Left lung (tissue), 10 donors: Measurements from ENCODE around the gene LGI4. TPM values are rescaled to one million over a fixed set of nuclear protein-coding genes. Genes with fewer than 3 reads are reported as not detected.
A peak's percentile ranks its signal among the peaks of the same experiment; 100 is the strongest.

Experiments
- ATAC-seq: fragments of 200-7000 bp; cut with Tn5 transposase; one replicate; pipeline ENCODE4 v1.9.1; 2020; ENCODE audit warnings: moderate library complexity
- DNase-seq, 4 donors: peaks; one replicate each; pipeline ENCODE4 v3.0.0-alpha.2; 2013 to 2020
- H3K27ac ChIP-seq, 2 donors: fragments of 200-600 bp; sonication (generic) in 1 of 2; one replicate each; pipeline versions ENCODE4 v1.5.0 to v1.8.0; 2020 to 2021
- H3K27me3 ChIP-seq, 2 donors: fragments of 200-600 bp; sonication (generic) in 1 of 2; one replicate each; pipeline versions ENCODE4 v1.5.0 to v1.8.0; 2020 to 2021
- H3K36me3 ChIP-seq, 2 donors: fragments of 200-600 bp; sonication (generic) in 1 of 2; one replicate each; pipeline versions ENCODE4 v1.5.0 to v1.8.0; 2020 to 2021
- H3K4me1 ChIP-seq, 2 donors: fragments of 200-600 bp; one replicate each; pipeline ENCODE4 v1.8.0; 2021
- H3K4me3 ChIP-seq, 2 donors: fragments of 200-600 bp; sonication (generic) in 1 of 2; one replicate each; pipeline versions ENCODE4 v1.5.0 to v1.8.0; 2020 to 2021; ENCODE audit warnings: mild to moderate bottlenecking in 1 of 2
- H3K9me3 ChIP-seq, 2 donors: fragments of 200-600 bp; sonication (generic) in 1 of 2; one replicate each; pipeline versions ENCODE4 v1.5.0 to v1.8.0; 2020 to 2021
- intact Hi-C, 2 donors: fragments of 100-400 bp; cut with DNase I; formaldehyde crosslinking; loops; one replicate each; pipeline versions ENCODE4 v1.11.2 to v1.14.2; 2022
- polyA plus RNA-seq, 6 donors: library from polyadenylated mRNA; unstranded; fragments of 120-200 nt; gene quantifications; one replicate each; pipeline ENCODE4 v1.2.1, GENCODE V29; 2013; ENCODE audit not compliant: insufficient read length in 6 of 6
- total RNA-seq, 2 donors: library from RNA; stranded (reverse); fragmentation: NEBNext Ultra II Directional; extraction: Animal tissue kit (Norgen Biotek cat#: 25700); gene quantifications; one replicate each; pipeline ENCODE4 v1.2.1, GENCODE V29; 2021
- TF ChIP-seq, protein P1 (sequence below), 2 donors: fragments of 200-600 bp; sonication (generic) in 1 of 2; IDR thresholded peaks; one replicate each; pipeline versions ENCODE4 v1.5.0 to v1.8.0; 2021; ENCODE audit warnings: antibody characterized with exemption in 2 of 2
- donor health status: DM: no; HTN: yes; CAD: no.
- donor health status: DM: no; HTN: no; CAD: no.

LGI4 gene
- total and polyA plus RNA-seq, 8 donors = 1.8 to 3.4 (median 2.7) TPM

DNA sequence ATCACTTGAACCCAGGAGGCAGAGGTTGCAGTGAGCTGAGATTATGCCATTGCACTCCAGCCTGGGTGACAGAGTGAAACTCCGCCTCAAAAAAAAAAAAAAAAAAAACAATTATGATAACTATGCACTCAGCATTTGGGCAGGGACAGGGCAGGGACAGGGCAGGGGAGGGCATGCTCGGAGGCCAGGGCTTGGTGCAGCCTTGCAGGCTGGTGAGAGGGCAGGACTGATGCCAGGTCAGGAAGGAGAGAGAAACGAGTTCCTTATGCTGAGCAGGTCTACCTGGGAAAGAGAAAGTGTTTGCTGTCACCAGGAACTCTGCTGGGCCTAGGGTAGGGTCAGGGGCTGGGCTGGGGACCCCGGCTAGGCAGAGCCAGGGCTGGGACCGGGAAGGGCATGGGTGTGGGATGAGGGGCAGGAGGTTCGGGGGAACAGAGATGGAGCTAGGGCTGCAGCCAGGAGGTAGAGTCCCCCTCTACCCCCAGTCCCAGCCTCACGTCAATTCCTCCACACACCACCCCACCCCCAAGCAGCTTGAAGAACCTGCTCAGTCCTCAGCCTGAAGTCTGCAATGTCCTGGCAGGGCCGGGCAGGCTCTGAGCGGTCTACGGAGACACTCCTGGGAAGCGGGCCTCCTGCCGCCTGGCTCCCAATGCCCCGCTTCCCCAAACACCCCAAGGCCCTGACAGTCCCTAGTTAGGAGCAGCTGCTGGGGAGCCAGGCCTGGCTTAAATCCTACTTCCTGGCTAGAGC, 16.4 kb downstream of the LGI4 start:
- H3K4me3 ChIP-seq = peak overlapping the region in 1 of 2 donors; percentile 31
- no peaks in the 10 kb centered on the region for H3K27me3 ChIP-seq
- DNase-seq (peak in 1 of 4 donors; percentile 83), ATAC-seq (peak; percentile 78)
- no peaks in the 10 kb centered on the region for H3K36me3 ChIP-seq
- H3K27ac ChIP-seq = peak overlapping the region; percentile 61 to 80
- TF ChIP-seq, protein P1, sequence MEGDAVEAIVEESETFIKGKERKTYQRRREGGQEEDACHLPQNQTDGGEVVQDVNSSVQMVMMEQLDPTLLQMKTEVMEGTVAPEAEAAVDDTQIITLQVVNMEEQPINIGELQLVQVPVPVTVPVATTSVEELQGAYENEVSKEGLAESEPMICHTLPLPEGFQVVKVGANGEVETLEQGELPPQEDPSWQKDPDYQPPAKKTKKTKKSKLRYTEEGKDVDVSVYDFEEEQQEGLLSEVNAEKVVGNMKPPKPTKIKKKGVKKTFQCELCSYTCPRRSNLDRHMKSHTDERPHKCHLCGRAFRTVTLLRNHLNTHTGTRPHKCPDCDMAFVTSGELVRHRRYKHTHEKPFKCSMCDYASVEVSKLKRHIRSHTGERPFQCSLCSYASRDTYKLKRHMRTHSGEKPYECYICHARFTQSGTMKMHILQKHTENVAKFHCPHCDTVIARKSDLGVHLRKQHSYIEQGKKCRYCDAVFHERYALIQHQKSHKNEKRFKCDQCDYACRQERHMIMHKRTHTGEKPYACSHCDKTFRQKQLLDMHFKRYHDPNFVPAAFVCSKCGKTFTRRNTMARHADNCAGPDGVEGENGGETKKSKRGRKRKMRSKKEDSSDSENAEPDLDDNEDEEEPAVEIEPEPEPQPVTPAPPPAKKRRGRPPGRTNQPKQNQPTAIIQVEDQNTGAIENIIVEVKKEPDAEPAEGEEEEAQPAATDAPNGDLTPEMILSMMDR (IDR thresholded peaks at IDR 0.05) = no peak
- intact Hi-C loops = no loop called here
- H3K4me1 ChIP-seq = peaks cover 2 to 28% of the 10 kb centered on the region in 2 donors
- no peaks in the 10 kb centered on the region for H3K9me3 ChIP-seq

DNA sequence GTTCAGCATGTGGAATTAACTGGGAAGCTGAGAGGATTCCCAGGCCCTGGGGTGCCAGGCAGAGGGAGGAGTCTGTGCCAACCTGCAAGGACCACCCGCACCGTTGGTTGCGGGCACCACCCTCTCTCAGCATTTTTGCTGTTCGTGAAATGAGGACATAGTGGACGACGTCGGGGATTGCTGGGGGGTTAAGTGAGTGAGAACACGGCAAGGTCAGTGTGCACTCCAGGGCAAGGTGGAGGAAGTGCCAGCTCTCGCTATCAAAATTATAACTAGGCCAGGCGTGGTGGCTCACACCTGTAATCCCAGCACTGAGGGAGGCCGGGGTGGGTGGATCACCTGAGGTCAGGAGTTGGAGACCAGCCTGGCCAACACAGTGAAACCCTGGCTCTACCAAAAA, 17.1 kb downstream of the LGI4 start:
- peak overlapping the region in 1 of 2 donors; percentile 41 for H3K4me3 ChIP-seq
- DNase-seq (no peak), ATAC-seq (peak; percentile 1)
- intact Hi-C loops = no loop called here
- peak overlapping the region; percentile 28 to 48 for H3K27ac ChIP-seq
- peaks cover 0 to 26% of the 10 kb centered on the region in 2 donors for H3K4me1 ChIP-seq
- no peaks in the 10 kb centered on the region for H3K36me3 ChIP-seq
- no peaks in the 10 kb centered on the region for H3K9me3 ChIP-seq
- TF ChIP-seq, protein P1 (IDR thresholded peaks at IDR 0.05) = no peak
- no peaks in the 10 kb centered on the region for H3K27me3 ChIP-seq

DNA sequence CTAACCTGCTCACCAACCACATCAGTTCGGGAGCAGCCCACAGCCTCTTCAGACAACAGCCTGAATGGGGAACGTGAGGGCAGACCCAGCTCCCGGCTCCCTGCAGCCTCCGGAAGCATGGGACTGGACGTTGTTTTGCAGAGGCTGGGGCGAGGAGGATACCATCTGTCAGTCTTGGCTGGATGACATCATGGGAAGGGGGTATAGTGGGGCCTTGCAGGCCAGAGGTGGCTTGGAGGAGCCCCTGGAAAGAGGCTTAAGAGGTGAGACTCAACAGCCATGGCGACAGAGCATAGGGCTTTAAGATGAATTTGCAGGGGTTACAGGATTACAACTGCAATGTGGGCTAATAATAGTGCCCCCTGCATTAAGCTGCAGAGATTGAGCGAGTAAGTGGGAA, 17.7 kb downstream of the LGI4 start:
- Histone ChIP-seq H3K4me3 (peak overlapping the region; percentile 24 to 41), H3K4me1 (peaks cover 0 to 26% of the 10 kb centered on the region in 2 donors), H3K27ac (peak overlapping the region in 1 of 2 donors; percentile 53), H3K27me3 (no peaks in the 10 kb centered on the region), H3K9me3 (no peaks in the 10 kb centered on the region), H3K36me3 (no peaks in the 10 kb centered on the region)
- TF ChIP-seq, protein P1 (IDR thresholded peaks at IDR 0.05) = no peak
- intact Hi-C loops = no loop called here
- peak; percentile 1 for ATAC-seq
- DNase-seq = no peak

DNA sequence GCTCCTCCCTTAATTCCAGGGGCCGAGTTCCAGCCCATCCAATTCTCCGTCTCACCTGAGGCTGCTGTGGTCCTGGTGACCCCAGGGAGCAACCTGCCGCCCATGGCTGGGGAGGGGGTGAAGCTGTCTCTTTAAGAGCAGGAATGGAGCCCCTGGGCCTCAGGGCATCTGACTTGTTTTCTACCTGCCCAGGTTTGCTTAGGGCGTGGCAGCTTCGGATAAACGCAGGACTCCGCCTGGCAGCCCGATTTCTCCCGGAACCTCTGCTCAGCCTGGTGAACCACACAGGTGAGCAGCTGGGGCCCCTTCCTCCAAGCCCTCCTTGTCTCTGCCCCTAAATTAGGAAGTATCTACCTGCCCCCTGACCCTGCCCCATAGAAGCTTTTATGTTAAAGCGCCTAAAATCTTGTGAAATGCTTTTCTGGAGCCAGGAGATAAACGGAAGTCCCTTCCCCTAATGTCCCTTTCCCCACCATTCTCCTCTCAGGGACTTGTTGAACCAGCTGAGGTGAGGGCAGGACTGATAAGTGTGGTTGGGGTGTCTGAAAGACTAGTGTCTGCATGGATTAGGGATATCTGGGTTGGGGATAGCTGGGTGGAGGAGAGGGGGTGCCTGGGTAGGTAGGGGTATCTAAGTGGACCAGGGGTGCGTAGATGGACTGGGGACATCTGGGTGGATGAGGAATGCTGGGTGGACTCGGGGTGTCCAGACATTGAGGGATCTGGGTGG, 18.6 kb downstream of the LGI4 start:
- Histone ChIP-seq H3K4me1 (peaks cover 0 to 26% of the 10 kb centered on the region in 2 donors), H3K4me3 (peak overlapping the region; percentile 24 to 41), H3K9me3 (no peaks in the 10 kb centered on the region), H3K27ac (peak overlapping the region; percentile 53), H3K36me3 (no peaks in the 10 kb centered on the region), H3K27me3 (no peaks in the 10 kb centered on the region)
- peak; percentile 40 for ATAC-seq
- TF ChIP-seq, protein P1 (IDR thresholded peaks at IDR 0.05) = no peak
- peak in 1 of 4 donors; percentile 74 for DNase-seq
- intact Hi-C loops = no loop called here
